ENCODE results near the gene ASPRV1.

The ASPRV1 gene

DNA sequence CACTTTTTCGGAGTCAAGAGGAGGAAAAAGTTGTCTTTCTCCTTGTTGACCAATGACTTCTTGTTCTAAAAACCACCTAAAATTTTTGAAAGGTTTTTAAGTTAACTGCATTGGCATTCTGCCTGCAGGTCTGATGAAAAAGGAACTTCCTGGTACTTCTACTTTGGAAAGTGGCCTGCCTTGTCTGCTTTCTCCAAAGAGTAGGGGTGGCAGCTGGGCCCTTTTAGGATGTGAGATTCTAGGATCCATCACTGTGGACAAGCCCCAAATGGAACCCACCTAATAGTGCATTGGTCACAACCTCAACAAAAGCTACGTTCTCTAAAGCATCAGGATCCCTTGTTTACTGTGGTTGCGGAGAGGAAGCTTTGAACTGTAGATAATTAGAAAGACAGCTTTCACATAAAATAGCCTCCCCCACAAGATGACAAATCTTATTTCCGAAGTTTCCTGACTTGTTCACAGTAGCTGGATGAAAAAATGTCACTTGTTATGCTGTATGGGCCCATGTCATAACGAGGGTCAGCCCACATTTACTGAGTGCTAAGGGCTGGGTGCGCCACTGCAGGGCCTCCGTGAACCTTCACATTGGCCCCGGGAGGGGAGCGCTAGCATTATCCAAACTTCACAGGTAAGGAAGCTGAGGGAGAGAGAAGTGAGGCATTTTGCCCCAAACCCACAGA is 17.4 kb downstream of the ASPRV1 start:
- in situ Hi-C loops (cut with MboI; ENCODE audit: low sequenced_read_pairs), result no loop called here

- in situ Hi-C loops (cut with MboI; ENCODE audit: low sequenced_read_pairs), result no loop called here
Measured at GRCh38 chr2:69943000-69943842, 18.2 kb downstream of the ASPRV1 start.

- in situ Hi-C loops (cut with MboI; ENCODE audit: low sequenced_read_pairs), result no loop called here
Measured at GRCh38 chr2:69940691-69941090, 20.7 kb downstream of the ASPRV1 start.

DNA sequence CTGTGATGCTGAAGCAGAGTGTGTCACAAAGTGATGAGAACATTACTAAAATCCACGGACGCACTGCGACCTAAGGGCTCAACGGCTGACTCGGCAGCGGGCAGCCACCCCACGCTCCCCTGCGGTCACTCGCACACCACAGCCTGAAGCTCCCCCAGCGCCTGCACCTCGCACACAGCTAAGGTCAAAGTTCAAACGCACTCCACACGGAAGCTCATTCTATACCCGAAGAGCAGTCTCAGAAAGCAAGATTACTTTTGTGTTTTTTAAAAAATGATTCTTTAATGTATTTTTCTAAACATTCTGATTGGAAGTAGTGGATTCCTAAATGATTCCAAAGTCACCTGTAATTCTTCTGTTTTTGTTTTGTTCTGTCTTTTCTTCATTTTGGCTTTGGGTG is 21.7 kb downstream of the ASPRV1 start:
- in situ Hi-C loops (cut with MboI; ENCODE audit: low sequenced_read_pairs), result no loop called here

GRCh38 chr2:69937968-69938367 is 23.5 kb downstream of the ASPRV1 start:
- in situ Hi-C loops (cut with MboI; ENCODE audit: low sequenced_read_pairs), result no loop called here

DNA sequence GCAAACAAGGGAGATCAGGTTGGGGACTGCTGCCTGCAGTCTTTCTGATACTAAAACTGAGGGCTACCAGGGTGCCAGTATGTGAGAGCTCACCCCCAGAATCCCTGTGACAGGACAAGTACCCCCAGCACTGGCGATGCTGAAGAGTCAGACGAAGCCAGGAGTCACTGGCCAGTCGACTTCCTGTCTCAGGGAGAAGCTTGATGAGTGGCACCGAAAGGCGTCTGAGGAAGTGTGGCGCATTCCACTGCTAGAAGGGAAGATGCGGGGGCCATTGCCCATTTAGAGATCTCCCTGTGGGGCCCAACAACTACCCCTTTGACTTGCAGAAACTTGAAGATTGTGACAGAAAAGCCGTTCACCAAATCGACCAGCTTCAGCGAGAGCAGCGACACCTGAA is 24.5 kb downstream of the ASPRV1 start:
- in situ Hi-C loops (cut with MboI; ENCODE audit: low sequenced_read_pairs), result no loop called here

DNA sequence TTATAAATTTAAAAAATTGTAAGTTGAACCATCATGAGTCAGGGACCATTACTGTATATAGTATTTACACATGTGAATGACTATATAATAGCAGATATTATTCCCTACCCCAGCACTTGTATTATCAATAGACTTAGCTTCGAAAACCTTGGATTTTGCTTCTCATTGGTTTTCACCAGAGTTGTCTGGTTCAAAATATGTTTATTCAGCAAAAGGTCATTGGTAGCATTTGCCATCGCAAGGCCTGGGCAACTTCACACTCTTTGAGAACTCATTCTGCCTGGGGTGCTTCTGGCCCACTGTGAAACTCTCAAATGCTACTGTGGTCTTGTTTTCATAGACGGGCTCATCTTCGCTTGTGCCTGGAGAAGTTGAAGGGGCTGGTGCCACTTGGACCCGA is 26.4 kb downstream of the ASPRV1 start:
- in situ Hi-C loops (cut with MboI; ENCODE audit: low sequenced_read_pairs), result no loop called here

DNA sequence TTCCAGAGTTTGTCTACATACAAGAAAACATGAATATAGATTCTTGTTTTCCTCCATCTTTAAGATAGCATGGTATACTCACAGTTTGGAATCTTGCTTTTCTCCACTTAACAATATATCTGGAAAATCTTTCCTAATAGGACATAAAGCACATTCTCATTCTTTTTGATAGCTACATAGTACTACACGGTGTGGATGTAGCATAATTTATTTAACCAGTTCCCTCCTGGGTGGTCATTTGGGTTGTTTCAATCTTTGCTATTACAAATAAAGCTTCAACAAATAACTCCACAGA is 26.9 kb downstream of the ASPRV1 start:
- in situ Hi-C loops (cut with MboI; ENCODE audit: low sequenced_read_pairs), result no loop called here

DNA sequence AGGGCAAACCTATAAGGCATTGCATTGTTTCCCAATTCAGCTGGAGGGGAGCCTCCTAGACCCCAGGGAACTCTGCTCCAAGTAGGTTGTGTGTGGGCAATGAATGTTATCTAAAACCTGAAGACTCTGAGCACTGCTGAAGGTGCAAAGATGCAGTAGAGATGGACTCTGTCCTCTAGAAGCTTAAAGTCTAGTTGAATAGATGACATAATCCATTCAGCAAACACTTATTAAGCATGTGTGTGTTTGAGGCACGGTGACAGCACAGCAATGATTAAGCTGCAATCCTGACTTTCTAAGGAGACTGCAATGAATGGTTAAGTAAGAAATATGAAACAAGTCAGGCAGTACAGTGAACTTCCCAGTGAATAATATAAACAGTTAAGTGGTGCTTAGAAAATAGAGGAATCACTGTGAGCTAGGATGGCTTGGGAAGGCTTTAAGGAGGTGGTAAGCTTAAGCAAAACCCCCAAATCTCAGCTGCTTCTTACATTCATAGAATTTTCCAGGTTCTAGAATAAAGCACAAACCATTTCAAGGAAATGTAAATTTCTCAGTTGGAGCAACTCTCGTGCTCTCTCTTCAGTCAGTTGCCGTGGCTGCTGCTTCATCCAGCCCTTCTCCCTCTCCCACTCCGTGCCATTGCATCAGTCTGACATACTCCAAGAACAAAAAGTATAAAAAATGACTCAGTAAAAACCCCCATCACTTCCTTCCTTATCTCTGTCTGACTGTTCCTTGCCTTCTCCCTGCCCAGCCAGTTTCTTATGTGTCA is 27.4 kb downstream of the ASPRV1 start:
- in situ Hi-C loops (cut with MboI; ENCODE audit: low sequenced_read_pairs), result no loop called here

DNA sequence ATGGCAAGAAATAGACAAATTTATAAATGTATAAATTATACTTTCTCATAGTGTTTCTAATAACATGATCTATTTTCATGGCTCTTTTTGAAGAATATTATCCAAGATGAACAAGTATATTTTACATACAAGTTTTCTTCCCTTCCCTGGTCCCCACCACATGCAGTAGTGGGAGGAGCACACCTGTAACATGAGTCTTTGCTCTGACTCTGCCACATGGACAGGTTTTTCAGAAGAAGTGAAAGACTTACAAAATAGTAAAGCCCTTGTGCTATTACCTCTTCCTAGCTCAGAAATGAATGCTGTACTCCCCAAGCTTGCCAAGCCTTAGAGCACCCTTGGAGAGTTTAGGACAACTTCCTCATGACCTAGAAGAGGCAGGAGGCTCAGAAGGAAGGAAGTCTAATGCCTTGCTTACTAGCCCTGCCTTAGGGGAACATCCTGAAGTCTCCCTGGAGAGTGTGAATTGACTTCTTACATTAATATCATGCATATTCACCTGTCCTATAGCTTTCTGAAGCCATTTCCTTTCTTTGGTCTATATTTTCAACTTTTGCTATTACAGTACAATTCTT is 28.1 kb downstream of the ASPRV1 start:
- in situ Hi-C loops (cut with MboI; ENCODE audit: low sequenced_read_pairs), result no loop called here

DNA sequence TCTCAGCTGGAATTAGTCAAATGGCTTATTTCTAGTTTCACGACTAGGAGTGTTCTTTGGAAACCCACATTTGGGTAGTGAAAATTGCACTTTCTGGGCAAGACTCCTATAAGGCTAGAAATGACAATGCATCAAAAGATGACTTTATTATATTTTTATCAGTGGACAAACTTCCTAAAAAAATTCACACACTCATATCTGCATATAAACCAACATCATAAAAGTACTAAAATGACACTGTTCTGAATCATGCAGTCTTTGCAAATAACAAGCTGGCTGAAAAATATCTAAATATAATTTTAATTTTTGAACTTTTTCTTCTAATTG is 28.9 kb downstream of the ASPRV1 start:
- in situ Hi-C loops (cut with MboI; ENCODE audit: low sequenced_read_pairs), result no loop called here

- in situ Hi-C loops (cut with MboI; ENCODE audit: low sequenced_read_pairs), result no loop called here
Measured at GRCh38 chr2:69931832-69932595, 29.4 kb downstream of the ASPRV1 start.

DNA sequence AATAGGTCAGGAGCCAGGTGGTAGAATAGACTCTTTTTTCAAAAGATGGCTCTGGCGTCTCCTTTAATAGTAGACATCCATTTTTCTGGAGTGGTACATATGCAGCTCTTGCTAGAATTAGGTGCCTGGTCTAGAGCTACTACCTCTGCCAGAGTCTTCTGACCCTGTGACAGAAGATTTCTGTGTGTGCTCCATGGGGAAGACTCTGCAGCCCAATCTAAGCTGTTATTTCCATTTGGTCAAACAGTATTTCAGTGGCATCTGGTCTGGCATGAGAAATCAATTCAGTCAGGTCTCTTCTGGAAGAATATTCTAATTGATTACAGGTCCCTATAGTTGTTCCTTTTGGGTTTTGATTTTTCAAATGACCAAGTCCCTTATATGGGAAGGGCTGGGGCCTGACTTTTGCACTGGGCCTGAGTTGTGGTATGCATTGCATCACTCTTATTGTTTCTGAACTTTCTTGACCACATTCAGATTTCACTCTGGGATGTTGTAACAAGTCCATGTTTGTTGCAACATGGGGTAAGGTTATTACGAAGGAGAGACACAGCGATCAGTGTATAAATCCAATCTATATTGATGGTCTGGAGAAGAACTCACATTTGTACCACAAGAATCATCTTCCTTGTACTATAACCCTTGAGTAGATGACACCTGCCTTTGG is 34.4 kb downstream of the ASPRV1 start:
- in situ Hi-C loops (cut with MboI; ENCODE audit: low sequenced_read_pairs), result no loop called here

- in situ Hi-C loops (cut with MboI; ENCODE audit: low sequenced_read_pairs), result no loop called here
Measured at GRCh38 chr2:69923116-69923515, 38.3 kb downstream of the ASPRV1 start.

GRCh38 chr2:69918401-69918800 is 43.0 kb downstream of the ASPRV1 start:
- in situ Hi-C loops (cut with MboI; ENCODE audit: low sequenced_read_pairs), result no loop called here

- in situ Hi-C loops (cut with MboI; ENCODE audit: low sequenced_read_pairs), result no loop called here
Measured at GRCh38 chr2:69917852-69918251, 43.6 kb downstream of the ASPRV1 start.

DNA sequence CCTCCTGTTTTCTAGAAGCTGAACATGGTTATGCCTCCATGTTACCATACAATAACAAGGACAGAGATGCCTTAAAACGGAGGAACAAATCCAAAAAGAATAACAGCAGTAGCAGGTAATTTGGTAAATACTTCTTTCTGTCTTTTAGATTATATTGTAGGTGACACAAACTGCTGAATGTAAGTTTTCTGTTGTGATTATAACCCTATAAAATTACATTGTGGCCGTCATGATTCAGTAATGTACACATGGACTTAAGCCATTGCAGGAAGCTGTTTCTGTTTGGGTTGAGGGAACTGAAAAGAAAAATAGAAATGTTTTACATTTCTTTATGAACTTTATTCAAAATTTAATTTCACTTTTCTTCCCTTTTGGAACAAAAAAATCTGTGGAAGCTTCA is 45.3 kb downstream of the ASPRV1 start:
- in situ Hi-C loops (cut with MboI; ENCODE audit: low sequenced_read_pairs), result no loop called here

DNA sequence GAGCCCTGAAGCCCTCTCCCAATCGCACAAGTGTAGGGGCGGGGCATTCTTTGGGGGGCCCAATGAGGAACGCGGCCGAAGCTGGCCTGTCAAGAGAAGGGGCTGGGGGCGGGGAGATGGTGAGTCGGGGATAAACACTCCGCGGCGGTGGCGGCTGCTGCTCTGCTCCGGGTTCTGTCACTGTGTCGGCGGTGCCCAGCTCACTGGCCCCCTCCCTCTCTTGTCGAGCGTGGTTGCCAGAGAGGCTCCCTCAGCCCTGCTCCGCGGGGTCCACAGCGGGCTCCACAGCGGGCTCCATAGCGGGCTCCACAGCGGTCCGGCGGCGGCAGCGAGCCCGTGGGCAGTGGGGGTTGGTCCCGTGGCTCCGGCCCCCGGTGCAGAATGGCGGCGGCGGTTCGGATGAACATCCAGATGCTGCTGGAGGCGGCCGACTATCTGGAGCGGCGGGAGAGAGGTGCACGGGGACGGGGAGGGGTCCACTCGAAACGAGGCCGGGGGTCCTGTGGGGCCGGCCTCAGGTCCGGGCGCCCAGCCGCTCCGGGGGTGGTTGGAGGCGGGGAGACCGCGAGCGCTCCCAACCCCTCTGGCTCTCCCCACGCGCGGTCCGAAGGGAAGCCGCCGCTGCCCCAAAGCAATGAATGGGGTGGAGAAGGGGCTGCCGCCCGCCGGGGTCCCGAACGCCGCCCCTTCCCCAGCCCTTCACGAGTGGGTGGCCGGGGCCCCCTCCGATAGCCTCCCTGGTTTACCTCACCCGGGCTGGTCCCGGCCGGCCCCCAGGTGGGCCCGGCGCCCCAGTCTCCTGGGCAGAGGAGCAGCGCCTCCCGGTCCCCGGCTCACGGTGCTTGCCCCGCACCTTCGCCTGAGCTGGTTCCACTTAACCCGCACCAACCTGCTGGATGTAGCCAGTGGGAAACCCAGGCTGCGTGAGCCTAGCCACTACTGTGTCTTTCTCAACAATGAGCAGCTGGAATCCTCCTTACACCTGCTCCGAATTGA is 46.2 kb downstream of the ASPRV1 start, which contains the start of gene MXD1:
MXD1 (plus strand) TSS at position 160 of the 996 bp plus-strand sequence; CDS start at position 382, 222 bp downstream.
- in situ Hi-C loops (cut with MboI; ENCODE audit: low sequenced_read_pairs), result no loop called here

All from hTERT RPE-1 (cell line).